ENCODE data around the gene CUBN.

Gene CUBN

DNA sequence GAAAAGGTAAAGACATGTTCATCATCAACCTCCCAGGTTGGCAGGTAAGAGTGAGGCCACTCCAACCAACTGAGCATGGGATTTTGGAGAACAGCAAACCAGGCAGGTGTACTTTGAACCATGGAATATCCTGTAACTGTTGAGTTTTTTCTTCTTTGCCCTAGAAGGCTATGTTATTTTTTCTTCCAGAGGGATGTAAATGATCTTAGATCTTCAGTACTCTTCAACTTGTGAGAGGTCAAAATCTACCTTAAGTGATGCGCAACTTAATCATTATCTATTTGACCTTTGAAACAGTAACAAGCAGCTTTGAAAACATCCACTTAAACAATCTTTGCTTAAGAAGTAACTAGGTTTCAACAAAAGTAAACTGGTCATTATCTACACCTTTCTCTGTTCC, at the start of gene CUBN:
Gene CUBN, minus strand, starts transcription at position 71 of the 400 bp plus-strand sequence. Its CDS starts 46 bp downstream, at position 25.
- DNase-seq = no peak

DNA sequence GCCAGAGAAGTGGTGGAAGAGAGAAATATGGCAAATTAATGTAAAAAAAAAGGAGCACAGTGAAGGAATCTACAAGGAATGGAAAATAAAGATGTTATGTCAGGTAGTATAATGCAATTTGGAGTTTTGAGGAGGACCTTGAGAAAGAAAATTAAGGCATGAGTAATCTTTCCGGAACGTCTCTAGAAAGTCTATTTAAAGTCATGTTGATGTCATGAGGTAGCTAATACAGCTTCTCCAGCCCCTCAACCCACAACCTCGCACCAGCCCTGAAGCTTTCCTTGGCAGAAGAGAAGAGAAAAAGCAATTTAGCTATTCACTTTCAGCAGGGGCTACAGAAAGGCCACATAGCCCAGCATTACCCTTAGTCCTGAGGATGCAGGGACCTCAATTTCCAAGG, 49.4 kb upstream of the CUBN start:
- peak; percentile 51 for DNase-seq

DNA sequence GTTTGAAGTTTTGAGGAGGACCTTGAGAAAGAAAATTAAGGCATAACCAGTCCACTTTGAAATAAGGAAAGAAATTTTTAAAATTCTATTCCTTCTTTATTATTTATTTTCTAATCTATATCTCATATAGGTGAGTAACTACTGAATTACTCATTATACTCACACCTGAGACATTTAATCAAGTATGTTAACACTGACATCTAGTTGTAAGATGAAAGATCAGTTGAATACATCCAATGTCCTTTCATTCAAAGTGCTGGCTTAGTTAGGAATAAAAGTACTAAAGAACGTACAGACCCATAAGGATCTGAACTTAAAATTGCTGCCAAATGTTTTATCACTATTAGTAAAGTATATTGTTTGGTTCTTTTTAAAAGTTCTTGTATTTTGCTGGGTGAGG, 48.4 kb upstream of the CUBN start:
- DNase-seq = no peak

DNA sequence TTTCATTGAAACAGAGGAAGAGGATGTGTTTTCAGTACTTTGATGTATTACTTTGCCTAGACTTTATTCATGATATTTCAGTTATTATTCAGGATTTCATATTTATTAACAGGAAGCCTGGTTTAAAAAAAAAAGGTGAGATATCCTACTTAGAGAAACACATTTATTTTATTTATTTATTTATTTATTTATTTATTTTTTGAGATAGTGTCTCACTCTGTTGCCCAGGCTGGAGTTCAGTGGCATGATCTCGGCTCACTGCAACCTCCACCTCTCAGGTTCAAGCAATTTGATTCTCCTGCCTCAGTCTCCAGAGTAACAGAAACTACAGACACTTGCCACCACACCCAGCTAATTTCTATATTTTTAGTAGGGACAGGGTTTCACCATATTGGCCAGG, 47.4 kb upstream of the CUBN start:
- DNase-seq = no peak

DNA sequence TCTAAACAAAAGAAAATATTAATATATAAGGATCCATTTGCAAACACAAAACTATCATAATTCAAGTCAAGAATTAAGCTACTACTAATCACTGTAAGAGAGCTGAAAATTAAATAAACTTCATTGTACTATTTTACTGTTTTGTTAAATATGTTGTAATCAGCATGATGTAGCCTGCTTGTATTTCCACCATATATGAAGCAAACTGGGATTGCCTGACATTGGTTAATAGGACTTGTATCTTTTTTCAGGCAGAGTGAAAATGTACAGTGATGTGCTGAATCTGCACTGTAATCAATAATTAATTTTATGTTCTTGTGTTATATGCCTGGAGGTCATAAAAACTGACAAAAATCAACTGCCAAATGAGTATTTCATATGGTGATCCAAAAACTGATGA, 46.5 kb upstream of the CUBN start:
- no peak for DNase-seq

DNA sequence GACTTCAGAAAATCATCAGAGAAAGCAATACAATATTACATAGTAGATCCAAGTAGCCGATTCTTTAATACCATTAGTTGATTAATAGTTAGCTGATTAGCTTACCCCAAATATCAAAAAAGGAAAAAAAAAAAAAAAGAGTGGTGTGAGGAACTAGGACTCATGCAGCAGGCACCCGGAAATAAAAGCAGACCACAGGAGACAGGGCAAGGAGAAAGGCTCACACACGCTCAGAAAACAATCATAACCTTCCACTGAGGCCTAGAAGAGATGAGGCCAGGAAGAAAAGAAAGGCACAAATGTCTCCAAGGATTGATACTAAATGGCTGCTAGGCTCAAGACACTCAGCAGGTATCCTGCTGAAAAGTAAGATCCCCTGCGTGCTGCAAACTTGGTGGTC, 45.9 kb upstream of the CUBN start:
- peak; percentile 38 for DNase-seq

- DNase-seq = peak; percentile 18
Observed at GRCh38 chr10:17174626-17175025, 45.0 kb upstream of the CUBN start.

DNA sequence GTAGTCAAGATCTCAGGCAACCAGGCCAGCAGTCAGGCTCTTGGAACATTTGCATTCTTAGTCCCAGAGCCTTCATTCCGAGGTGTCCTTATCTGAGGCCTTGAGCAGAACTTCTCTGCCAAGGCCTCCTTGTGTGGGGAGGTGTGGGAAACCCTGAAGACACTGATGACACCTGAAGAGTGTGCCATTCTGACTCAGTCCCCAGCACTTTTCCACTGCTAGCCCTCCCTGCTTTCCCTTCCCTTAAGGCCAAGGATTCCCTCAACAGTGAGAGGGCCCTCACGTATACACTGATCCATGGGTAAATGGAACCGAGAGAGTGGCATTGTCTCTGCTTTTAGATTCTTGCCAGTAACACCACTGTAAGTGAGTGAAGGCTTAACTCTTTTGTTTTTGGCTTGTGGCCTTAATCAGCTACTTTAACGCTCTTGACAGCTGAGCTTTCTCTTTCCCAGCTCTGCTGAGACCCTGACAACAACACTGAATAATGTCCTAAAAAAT, 41.6 kb upstream of the CUBN start:
- no peak for DNase-seq

DNA sequence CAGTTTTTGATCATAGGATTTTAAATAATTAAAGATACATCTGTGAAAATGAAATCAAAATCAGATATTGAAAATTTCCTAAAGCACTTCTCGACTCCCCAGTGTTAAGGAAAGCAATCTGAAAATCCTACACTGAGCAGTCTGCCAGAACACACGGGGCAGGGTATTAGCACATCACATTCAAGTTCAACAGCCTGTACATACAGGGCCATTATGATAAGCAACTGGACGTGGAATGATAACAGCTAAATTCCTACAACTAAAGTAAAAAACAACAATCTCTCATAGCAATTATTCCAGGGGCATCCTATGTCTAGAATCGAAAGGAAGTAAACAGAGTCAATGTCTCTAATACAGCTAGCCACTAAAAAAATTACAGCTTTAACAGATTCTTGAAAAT, 40.2 kb upstream of the CUBN start:
- DNase-seq = no peak

DNA sequence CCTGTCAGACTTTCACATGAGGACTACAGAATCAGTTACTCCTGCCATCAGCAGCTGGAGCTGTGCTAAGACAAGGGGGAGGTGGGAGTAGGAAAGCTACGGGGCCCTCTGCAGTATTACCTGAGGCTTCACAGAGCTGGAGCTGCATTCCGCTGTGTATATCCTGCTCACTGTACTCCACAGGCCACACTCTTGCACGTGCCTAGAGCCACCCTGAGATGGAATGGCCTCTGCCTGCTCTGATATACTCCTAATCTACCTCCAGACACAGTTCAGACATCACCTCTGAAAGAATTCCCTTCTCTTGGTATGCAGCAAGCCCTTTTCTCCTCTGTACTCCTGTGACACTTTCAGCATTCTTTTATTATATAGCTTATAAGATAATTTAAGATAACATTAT, 37.1 kb upstream of the CUBN start:
- no peak for DNase-seq

- no peak for DNase-seq
Observed at GRCh38 chr10:17162828-17163227, 33.2 kb upstream of the CUBN start.

- no peak for DNase-seq
Observed at GRCh38 chr10:17161775-17162174, 32.2 kb upstream of the CUBN start.

DNA sequence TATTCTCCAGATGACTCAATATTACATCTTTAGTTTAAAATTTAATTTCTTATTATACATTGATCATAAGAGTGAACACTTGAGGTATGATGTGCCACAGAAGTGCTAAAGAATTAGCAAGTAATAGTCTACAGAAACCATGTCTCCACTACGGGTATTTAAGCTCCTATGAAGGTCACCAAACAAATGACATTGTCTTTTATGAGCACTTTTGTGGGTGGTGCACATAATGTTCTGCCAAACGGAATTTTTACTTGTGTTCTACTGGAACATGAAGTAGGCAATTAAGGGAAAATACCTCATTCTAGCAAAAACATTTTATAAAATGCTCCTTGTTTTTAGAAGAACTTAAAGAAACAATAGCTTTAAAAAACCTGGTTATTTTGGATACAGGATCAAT, 27.4 kb upstream of the CUBN start:
- no peak for DNase-seq

DNA sequence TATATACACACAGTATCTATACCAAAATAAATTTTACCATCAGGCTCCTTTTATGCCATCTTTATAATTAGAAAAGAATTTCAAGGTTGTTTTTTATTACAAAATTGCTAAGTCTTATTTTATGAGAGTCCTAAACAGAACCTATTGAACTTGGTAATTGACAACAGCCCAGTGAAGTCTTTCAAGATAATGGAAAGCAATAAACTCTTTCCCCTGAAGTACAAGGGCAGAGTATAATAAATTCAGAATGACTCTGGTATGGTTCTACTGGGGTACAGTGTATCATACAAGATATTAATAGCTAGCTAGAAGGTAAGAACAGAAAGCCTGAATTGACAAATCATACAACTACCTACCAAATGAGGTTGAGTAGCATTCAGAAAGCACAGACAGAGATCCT, 26.2 kb upstream of the CUBN start:
- DNase-seq = no peak

DNA sequence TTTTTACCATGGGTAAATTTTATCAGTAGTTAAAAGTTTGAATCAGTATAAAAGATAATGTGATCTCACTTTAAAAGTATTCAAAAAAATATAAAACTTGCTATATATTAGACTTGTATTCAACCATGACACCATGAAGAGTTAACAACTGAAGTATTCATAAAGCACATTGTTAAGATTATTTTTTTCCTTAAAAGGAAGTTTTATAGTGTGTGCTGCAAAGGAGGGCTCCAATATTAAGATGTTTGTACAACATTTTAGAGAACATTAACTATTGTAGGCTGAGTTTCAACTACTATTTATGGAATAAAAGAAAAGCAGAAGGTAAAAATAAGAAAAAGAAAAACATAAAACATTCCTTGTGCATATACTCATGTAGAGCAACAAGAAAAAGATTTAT, 24.5 kb upstream of the CUBN start:
- no peak for DNase-seq

DNA sequence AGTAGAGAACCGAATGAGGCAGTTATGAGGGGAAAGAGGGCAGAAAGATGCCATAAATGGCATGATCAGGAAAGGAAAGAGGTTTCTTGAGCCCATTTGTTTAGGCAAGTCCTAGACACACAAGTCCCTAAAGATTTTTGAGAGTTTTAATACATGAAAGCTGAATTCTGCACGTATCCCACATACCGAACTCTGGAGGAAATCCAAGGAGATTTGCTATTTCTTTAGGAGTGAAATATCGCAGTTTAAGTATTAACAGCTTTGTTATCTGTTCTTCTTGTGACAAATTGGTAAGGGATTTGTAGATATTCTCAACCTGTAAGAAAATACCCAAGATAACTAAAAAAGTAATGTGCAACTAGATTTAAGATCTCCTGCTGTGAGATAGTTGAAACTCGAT, 23.7 kb upstream of the CUBN start:
- no peak for DNase-seq

DNA sequence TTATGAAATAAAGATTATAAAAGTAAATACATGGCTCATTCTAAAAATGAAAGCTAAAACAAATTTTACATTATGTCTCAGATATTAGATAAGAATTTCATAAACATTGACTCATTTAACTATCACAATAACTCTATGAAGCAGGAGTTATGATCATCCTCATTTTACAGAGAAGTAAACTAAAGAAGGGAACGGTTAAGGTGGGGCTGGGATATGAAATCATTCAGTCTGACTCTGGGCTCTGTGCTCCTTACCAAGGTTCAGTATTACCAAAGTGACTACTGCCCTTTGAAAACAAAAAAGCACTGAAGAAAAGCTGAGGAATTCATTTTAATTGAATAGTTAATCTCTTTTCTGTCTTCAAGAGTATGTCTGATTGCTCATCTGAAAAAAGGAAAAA, 22.1 kb upstream of the CUBN start:
- no peak for DNase-seq

GRCh38 chr10:17147884-17148489, 18.4 kb upstream of the CUBN start:
- DNase-seq = no peak

DNA sequence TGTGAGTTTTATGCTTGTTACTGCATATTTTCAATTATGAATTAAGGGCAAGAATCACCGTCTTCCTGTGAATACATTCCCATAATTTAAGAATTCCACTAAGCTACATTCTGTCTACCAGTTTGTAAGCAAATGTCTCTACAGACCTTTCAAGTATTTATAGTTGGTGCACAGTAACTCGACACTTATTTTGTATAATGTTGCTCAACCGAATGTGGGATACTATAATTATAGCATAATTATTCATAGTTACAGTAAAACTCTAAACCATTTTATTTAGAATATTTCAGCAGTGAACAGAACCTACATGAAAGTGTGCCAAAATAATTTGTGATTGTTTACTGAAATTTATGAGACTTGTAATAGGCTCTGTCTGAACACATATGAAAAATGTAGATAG, 17.3 kb upstream of the CUBN start:
- DNase-seq = no peak

DNA sequence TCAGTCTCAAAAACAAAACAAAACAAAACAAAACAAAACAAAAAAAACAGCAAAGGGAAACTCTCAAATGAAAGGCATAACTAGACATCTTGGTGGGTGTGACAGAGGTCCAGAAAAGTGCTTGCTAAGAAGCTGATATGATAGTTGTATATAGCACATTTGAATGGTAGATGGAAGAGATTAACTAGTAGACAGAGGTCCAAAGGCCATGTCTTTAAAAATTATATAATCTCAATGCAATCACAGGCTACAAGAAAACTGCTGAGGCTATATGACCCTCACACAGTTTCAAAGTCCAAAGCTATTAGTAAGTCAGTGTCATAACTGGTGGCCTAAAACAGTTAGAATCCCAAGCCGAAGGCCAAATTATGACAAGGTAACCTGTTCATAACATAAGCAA, 15.6 kb upstream of the CUBN start:
- DNase-seq = no peak

- no peak for DNase-seq
Observed at GRCh38 chr10:17144757-17145156, 15.1 kb upstream of the CUBN start.

DNA sequence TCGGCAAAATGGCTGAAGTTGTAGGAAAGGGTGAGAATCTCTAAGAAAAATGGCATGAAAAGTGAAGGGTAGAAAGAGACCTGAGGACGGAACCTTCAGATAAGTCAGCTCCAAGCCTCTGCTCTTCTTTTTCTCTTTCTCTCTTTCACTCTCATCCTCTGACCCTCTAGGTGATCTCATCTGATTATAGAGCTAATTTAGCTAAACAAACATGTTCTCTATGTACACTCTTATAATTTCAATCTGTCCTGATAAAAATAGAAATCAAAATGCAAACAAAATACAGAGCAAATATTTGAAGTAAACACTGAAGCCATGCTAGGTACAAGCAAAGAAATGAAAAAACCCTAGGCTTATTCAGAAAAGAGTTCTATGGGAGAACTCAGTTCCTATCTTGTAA, 14.4 kb upstream of the CUBN start:
- DNase-seq = no peak

GRCh38 chr10:17143055-17143690, 13.6 kb upstream of the CUBN start:
- no peak for DNase-seq

- no peak for DNase-seq
Observed at GRCh38 chr10:17141504-17142229, 12.1 kb upstream of the CUBN start.
